ENCODE results near the gene PTPN12. TPM values are rescaled to one million over a fixed set of nuclear protein-coding genes. Genes with fewer than 3 reads are reported as not detected.

PTPN12 gene
- total and polyA plus RNA-seq, 2 donors, result 24.9 to 79.1 TPM

DNA sequence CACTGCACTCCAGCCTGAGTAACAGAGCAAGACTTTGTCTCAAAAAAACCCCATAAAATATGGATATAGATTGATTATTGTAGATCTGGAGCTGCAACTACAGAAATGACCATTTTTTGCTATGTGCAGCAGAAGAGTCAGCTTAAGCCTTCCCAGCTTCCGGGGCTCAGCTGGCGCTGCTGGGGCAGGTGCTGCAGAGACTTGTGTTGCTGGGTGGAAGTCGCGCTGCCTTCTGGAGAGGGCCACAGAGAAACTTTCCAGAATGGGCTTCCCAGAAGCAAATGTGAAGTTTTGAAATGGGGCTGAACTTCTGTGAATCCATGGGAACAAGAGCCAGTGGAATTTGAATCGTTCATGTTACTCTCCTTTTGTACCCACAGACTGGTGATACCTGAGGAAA is 121.8 kb downstream of the PTPN12 start:
- Histone ChIP-seq H3K36me3 (ENCODE audit: control insufficient read depth in 2 of 2, insufficient read depth in 2 of 2, low read length in 1 of 2) (peaks cover 0 to 2% of the 10 kb centered on the region in 2 donors), H3K4me1 (ENCODE audit: control insufficient read depth in 2 of 2, insufficient read depth in 2 of 2, low read length in 2 of 2) (no peaks in the 10 kb centered on the region), H3K27me3 (ENCODE audit: control insufficient read depth in 2 of 2, insufficient read depth in 1 of 2, low read length in 1 of 2) (no peaks in the 10 kb centered on the region), H3K4me3 (ENCODE audit: low read length in 2 of 2) (no peak overlapping the region), H3K27ac (ENCODE audit: low read depth in 1 of 2, low read length in 1 of 2) (no peak overlapping the region), H3K9me3 (ENCODE audit: control insufficient read depth in 2 of 2, insufficient read depth in 1 of 2, low read length in 1 of 2) (no peaks in the 10 kb centered on the region)
- DNase-seq (ENCODE audit: low read depth in 6 of 9, low spot score in 9 of 9), result no peak
- 96% methylated on average over 5 of the region's 5 CpGs for WGBS

DNA sequence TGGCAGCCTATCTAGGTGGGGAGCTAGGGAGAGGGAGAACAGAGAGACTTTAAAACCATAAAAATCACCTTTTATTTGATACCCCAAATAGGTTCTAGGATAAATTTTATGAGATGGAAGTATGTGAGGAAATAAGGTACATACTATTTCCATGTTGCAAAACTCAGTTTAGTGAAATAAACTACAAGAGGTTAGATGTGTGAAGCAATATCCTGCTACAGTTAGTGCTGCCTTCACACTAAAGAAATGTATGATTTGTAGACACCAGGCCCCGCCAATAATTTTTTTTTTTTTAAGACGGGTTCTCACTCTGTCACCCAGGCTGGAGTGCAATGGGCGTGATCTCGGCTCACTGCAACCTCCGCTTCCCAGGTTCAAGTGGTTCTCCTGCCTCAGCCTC is 124.7 kb downstream of the PTPN12 start:
- Histone ChIP-seq H3K36me3 (ENCODE audit: control insufficient read depth in 2 of 2, insufficient read depth in 2 of 2, low read length in 1 of 2) (no peaks in the 10 kb centered on the region), H3K9me3 (ENCODE audit: control insufficient read depth in 2 of 2, insufficient read depth in 1 of 2, low read length in 1 of 2) (no peaks in the 10 kb centered on the region), H3K4me1 (ENCODE audit: control insufficient read depth in 2 of 2, insufficient read depth in 2 of 2, low read length in 2 of 2) (no peaks in the 10 kb centered on the region), H3K4me3 (ENCODE audit: low read length in 2 of 2) (no peak overlapping the region), H3K27ac (ENCODE audit: low read depth in 1 of 2, low read length in 1 of 2) (no peak overlapping the region), H3K27me3 (ENCODE audit: control insufficient read depth in 2 of 2, insufficient read depth in 1 of 2, low read length in 1 of 2) (no peaks in the 10 kb centered on the region)
- WGBS, result 97% methylated on average over 5 of the region's 5 CpGs
- no peak for DNase-seq (ENCODE audit: low read depth in 6 of 9, low spot score in 9 of 9)

DNA sequence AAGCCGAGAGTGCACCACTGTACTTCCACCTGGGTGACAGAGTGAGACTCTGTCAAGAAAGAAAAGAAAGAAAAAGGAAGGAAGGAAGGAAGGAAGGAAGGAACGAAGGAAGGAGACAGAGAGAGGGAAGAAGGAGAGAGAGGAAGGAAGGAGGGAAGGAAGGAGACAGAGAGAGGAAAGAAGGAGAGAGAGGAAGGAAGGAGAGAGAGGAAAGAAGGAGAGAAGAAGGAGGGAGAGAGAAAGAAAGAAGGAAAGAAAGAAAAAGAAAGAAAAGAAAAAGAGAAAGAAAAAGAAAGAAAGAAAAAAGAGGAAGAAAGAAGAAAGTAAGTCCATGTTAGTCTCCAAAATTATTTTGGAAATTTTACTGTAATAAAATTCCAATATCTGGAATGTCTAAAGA is 125.8 kb downstream of the PTPN12 start:
- H3K4me3 ChIP-seq (ENCODE audit: low read length in 2 of 2), result no peak overlapping the region
- H3K9me3 ChIP-seq (ENCODE audit: control insufficient read depth in 2 of 2, insufficient read depth in 1 of 2, low read length in 1 of 2), result no peaks in the 10 kb centered on the region
- H3K27ac ChIP-seq (ENCODE audit: low read depth in 1 of 2, low read length in 1 of 2), result no peak overlapping the region
- no peaks in the 10 kb centered on the region for H3K36me3 ChIP-seq (ENCODE audit: control insufficient read depth in 2 of 2, insufficient read depth in 2 of 2, low read length in 1 of 2)
- H3K4me1 ChIP-seq (ENCODE audit: control insufficient read depth in 2 of 2, insufficient read depth in 2 of 2, low read length in 2 of 2), result no peaks in the 10 kb centered on the region
- no peak for DNase-seq (ENCODE audit: low read depth in 6 of 9, low spot score in 9 of 9)
- no peaks in the 10 kb centered on the region for H3K27me3 ChIP-seq (ENCODE audit: control insufficient read depth in 2 of 2, insufficient read depth in 1 of 2, low read length in 1 of 2)
- 93% methylated on average over 2 of the region's 2 CpGs for WGBS

GRCh38 chr7:77664715-77665114 is 127.6 kb downstream of the PTPN12 start:
- no peak overlapping the region for H3K4me3 ChIP-seq (ENCODE audit: low read length in 2 of 2)
- no peaks in the 10 kb centered on the region for H3K4me1 ChIP-seq (ENCODE audit: control insufficient read depth in 2 of 2, insufficient read depth in 2 of 2, low read length in 2 of 2)
- no peaks in the 10 kb centered on the region for H3K9me3 ChIP-seq (ENCODE audit: control insufficient read depth in 2 of 2, insufficient read depth in 1 of 2, low read length in 1 of 2)
- H3K36me3 ChIP-seq (ENCODE audit: control insufficient read depth in 2 of 2, insufficient read depth in 2 of 2, low read length in 1 of 2), result no peaks in the 10 kb centered on the region
- no peak overlapping the region for H3K27ac ChIP-seq (ENCODE audit: low read depth in 1 of 2, low read length in 1 of 2)
- no peaks in the 10 kb centered on the region for H3K27me3 ChIP-seq (ENCODE audit: control insufficient read depth in 2 of 2, insufficient read depth in 1 of 2, low read length in 1 of 2)
- DNase-seq (ENCODE audit: low read depth in 6 of 9, low spot score in 9 of 9), result no peak

DNA sequence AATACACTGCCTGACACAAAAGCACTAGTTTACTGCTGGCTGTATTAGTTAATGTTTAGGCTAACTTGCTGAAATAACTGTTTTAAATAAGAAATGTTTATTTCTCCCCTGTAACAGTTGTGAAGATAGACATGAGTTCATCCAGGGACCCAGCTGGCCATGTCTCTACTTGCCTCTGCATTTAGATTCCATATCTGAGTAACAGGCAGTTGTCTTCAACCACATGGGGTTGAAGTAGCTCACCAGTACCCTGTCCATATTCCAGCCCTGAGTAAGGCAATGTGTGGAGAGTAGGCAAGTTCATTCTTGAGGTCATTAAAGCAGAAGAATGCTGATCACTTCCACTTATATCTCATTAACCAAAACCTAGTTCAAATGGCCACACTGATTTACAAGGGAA is 128.1 kb downstream of the PTPN12 start:
- Histone ChIP-seq H3K9me3 (ENCODE audit: control insufficient read depth in 2 of 2, insufficient read depth in 1 of 2, low read length in 1 of 2) (no peaks in the 10 kb centered on the region), H3K4me3 (ENCODE audit: low read length in 2 of 2) (no peak overlapping the region), H3K27ac (ENCODE audit: low read depth in 1 of 2, low read length in 1 of 2) (no peak overlapping the region), H3K36me3 (ENCODE audit: control insufficient read depth in 2 of 2, insufficient read depth in 2 of 2, low read length in 1 of 2) (no peaks in the 10 kb centered on the region), H3K4me1 (ENCODE audit: control insufficient read depth in 2 of 2, insufficient read depth in 2 of 2, low read length in 2 of 2) (no peaks in the 10 kb centered on the region), H3K27me3 (ENCODE audit: control insufficient read depth in 2 of 2, insufficient read depth in 1 of 2, low read length in 1 of 2) (no peaks in the 10 kb centered on the region)
- no peak for DNase-seq (ENCODE audit: low read depth in 6 of 9, low spot score in 9 of 9)

DNA sequence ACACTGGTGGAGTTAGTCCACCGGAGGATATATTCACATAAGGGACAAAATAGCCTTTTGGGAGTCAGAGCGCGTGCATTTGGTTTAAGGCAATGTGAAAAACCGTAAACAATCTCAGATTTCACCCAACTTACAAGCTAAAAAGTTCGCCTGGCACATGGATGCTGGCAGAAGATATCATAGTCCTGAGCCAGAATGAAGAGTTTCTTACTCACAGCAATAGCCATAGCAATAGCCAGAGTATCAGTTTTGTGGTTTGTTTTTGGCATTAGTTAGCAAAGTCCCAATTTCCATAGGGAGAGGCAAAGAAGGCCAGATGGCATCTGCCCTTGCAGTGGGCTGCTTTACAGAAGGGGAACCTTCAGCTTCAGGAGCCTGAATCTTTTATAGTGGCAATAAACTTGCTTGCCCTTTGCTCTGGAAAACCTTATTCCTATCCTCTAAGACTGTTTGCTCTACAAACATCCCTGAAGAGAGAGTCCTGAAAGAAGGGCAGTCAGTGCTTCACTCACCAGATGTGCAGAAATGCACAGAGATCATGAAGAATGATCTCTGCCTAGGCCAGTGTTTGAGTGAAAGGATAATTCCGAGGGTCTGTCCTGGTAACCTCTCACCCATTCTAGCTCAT is 130.5 kb downstream of the PTPN12 start:
- H3K9me3 ChIP-seq (ENCODE audit: control insufficient read depth in 2 of 2, insufficient read depth in 1 of 2, low read length in 1 of 2), result no peaks in the 10 kb centered on the region
- 97% methylated on average over 6 of the region's 6 CpGs for WGBS
- H3K27ac ChIP-seq (ENCODE audit: low read depth in 1 of 2, low read length in 1 of 2), result no peak overlapping the region
- no peak for DNase-seq (ENCODE audit: low read depth in 6 of 9, low spot score in 9 of 9)
- no peaks in the 10 kb centered on the region for H3K4me1 ChIP-seq (ENCODE audit: control insufficient read depth in 2 of 2, insufficient read depth in 2 of 2, low read length in 2 of 2)
- no peak overlapping the region for H3K4me3 ChIP-seq (ENCODE audit: low read length in 2 of 2)
- H3K27me3 ChIP-seq (ENCODE audit: control insufficient read depth in 2 of 2, insufficient read depth in 1 of 2, low read length in 1 of 2), result no peaks in the 10 kb centered on the region
- no peaks in the 10 kb centered on the region for H3K36me3 ChIP-seq (ENCODE audit: control insufficient read depth in 2 of 2, insufficient read depth in 2 of 2, low read length in 1 of 2)

GRCh38 chr7:77674878-77675277 is 137.8 kb downstream of the PTPN12 start:
- H3K4me3 ChIP-seq (ENCODE audit: low read length in 2 of 2), result no peak overlapping the region
- H3K9me3 ChIP-seq (ENCODE audit: control insufficient read depth in 2 of 2, insufficient read depth in 1 of 2, low read length in 1 of 2), result no peaks in the 10 kb centered on the region
- H3K27ac ChIP-seq (ENCODE audit: low read depth in 1 of 2, low read length in 1 of 2), result no peak overlapping the region
- 96% methylated on average over 5 of the region's 5 CpGs for WGBS
- H3K36me3 ChIP-seq (ENCODE audit: control insufficient read depth in 2 of 2, insufficient read depth in 2 of 2, low read length in 1 of 2), result no peaks in the 10 kb centered on the region
- no peaks in the 10 kb centered on the region for H3K27me3 ChIP-seq (ENCODE audit: control insufficient read depth in 2 of 2, insufficient read depth in 1 of 2, low read length in 1 of 2)
- H3K4me1 ChIP-seq (ENCODE audit: control insufficient read depth in 2 of 2, insufficient read depth in 2 of 2, low read length in 2 of 2), result no peaks in the 10 kb centered on the region
- DNase-seq (ENCODE audit: low read depth in 6 of 9, low spot score in 9 of 9), result no peak

DNA sequence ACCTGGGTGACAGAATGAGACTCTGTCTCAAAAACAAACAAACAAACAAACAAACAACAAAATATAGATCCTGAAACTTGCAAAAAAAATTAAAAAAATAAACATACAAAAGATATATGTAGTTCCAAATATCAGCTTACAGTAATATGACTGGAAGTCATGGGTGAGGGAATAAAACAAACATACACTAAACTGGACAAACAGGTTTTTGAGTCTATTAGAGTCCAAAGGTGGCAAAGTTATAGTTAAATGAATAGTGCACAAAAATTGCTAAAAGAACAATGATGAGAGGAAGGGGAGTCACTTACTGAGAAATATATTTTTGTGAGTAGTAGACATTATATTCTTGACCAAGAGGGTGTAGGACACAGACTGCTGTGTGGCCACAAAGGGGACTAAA is 142.5 kb downstream of the PTPN12 start:
- Histone ChIP-seq H3K27ac (ENCODE audit: low read depth in 1 of 2, low read length in 1 of 2) (no peak overlapping the region), H3K27me3 (ENCODE audit: control insufficient read depth in 2 of 2, insufficient read depth in 1 of 2, low read length in 1 of 2) (no peaks in the 10 kb centered on the region), H3K36me3 (ENCODE audit: control insufficient read depth in 2 of 2, insufficient read depth in 2 of 2, low read length in 1 of 2) (peaks cover 0 to 5% of the 10 kb centered on the region in 2 donors), H3K9me3 (ENCODE audit: control insufficient read depth in 2 of 2, insufficient read depth in 1 of 2, low read length in 1 of 2) (no peaks in the 10 kb centered on the region), H3K4me3 (ENCODE audit: low read length in 2 of 2) (no peak overlapping the region), H3K4me1 (ENCODE audit: control insufficient read depth in 2 of 2, insufficient read depth in 2 of 2, low read length in 2 of 2) (no peaks in the 10 kb centered on the region)
- DNase-seq (ENCODE audit: low read depth in 6 of 9, low spot score in 9 of 9), result no peak

- no peaks in the 10 kb centered on the region for H3K9me3 ChIP-seq (ENCODE audit: control insufficient read depth in 2 of 2, insufficient read depth in 1 of 2, low read length in 1 of 2)
- no peaks in the 10 kb centered on the region for H3K4me1 ChIP-seq (ENCODE audit: control insufficient read depth in 2 of 2, insufficient read depth in 2 of 2, low read length in 2 of 2)
- WGBS, result 99% methylated on average over 7 of the region's 7 CpGs
- H3K36me3 ChIP-seq (ENCODE audit: control insufficient read depth in 2 of 2, insufficient read depth in 2 of 2, low read length in 1 of 2), result peaks cover 0 to 5% of the 10 kb centered on the region in 2 donors
- no peak overlapping the region for H3K27ac ChIP-seq (ENCODE audit: low read depth in 1 of 2, low read length in 1 of 2)
- H3K4me3 ChIP-seq (ENCODE audit: low read length in 2 of 2), result no peak overlapping the region
- H3K27me3 ChIP-seq (ENCODE audit: control insufficient read depth in 2 of 2, insufficient read depth in 1 of 2, low read length in 1 of 2), result no peaks in the 10 kb centered on the region
- no peak for DNase-seq (ENCODE audit: low read depth in 6 of 9, low spot score in 9 of 9)
Measured at GRCh38 chr7:77680266-77680665, 143.2 kb downstream of the PTPN12 start.

DNA sequence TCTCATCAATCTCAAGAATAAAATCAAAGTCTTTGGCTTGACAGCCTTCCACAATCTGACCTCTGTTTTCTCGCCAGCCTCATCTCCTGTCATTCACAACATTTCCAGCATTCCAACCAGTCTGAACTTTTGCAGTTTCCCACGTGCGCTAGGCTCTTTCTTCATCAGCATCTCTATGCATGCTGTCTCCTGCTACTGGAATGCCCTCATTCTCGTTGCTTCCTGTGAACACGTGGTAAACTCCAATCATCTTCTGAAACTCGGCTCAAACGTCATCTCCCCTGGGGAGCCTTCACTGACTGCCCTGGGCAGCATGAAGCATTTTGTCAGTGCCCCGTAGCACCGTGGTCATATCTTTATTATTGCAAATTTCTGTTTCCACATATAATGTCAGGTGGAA is 146.9 kb downstream of the PTPN12 start:
- H3K27me3 ChIP-seq (ENCODE audit: control insufficient read depth in 2 of 2, insufficient read depth in 1 of 2, low read length in 1 of 2), result no peaks in the 10 kb centered on the region
- WGBS, result 89% methylated on average over 9 of the region's 9 CpGs
- H3K9me3 ChIP-seq (ENCODE audit: control insufficient read depth in 2 of 2, insufficient read depth in 1 of 2, low read length in 1 of 2), result no peaks in the 10 kb centered on the region
- H3K36me3 ChIP-seq (ENCODE audit: control insufficient read depth in 2 of 2, insufficient read depth in 2 of 2, low read length in 1 of 2), result peaks cover 0 to 5% of the 10 kb centered on the region in 2 donors
- no peak for DNase-seq (ENCODE audit: low read depth in 6 of 9, low spot score in 9 of 9)
- H3K4me1 ChIP-seq (ENCODE audit: control insufficient read depth in 2 of 2, insufficient read depth in 2 of 2, low read length in 2 of 2), result peaks cover 3 to 6% of the 10 kb centered on the region in 2 donors
- no peak overlapping the region for H3K4me3 ChIP-seq (ENCODE audit: low read length in 2 of 2)
- no peak overlapping the region for H3K27ac ChIP-seq (ENCODE audit: low read depth in 1 of 2, low read length in 1 of 2)

Data from thymus (tissue), 11 donors.